22Rv1 (cell line): ENCODE results near the gene OR13C8.
"Not testable (repeated sequence)": the region's sequence is repeated elsewhere in the genome, so short reads cannot be mapped to it uniquely, and the experiment has no call there.

Source experiments
- H3K27ac ChIP-seq: fragments of 450-650 bp; 2 replicates; pipeline ENCODE4 v1.5.1; 2017
- CTCF ChIP-seq: fragments of 450-650 bp; IDR thresholded peaks from 2 replicates; pipeline ENCODE4 v1.5.1; 2017; ENCODE audit warnings: mild to moderate bottlenecking
- ZFX ChIP-seq: fragments of 450-650 bp; IDR thresholded peaks from 2 replicates; pipeline ENCODE4 v1.6.1; 2017; ENCODE audit warnings: antibody characterized with exemption, borderline replicate concordance

The OR13C8 gene

GRCh38 chr9:104589626-104590025 lies 20.7 kb downstream of the OR13C8 start:
- no peak for TF ChIP-seq CTCF
- no peak for TF ChIP-seq ZFX
- H3K27ac ChIP-seq = no peak overlapping the region

- not testable (repeated sequence) for H3K27ac ChIP-seq
Measured at GRCh38 chr9:104598749-104599148, 29.8 kb downstream of the OR13C8 start.

- H3K27ac ChIP-seq = not testable (repeated sequence)
Measured at GRCh38 chr9:104599313-104599712, 30.3 kb downstream of the OR13C8 start, which contains the start of gene OR13C5. Gene OR13C5, minus strand, starts transcription at chr9:104599413. Its CDS starts 0 bp downstream, at chr9:104599413.

- H3K27ac ChIP-seq = no peak overlapping the region
- TF ChIP-seq ZFX (no peak), CTCF (no peak)
Measured at GRCh38 chr9:104604801-104605200, 35.8 kb downstream of the OR13C8 start.

- H3K27ac ChIP-seq = not testable (repeated sequence)
Measured at GRCh38 chr9:104605527-104605926, 36.6 kb downstream of the OR13C8 start, which contains the start of gene OR13C2. Gene OR13C2, minus strand, starts transcription at chr9:104605627. Its CDS starts 0 bp downstream, at chr9:104605627.

GRCh38 chr9:104606152-104606551 lies 37.2 kb downstream of the OR13C8 start:
- no peak overlapping the region for H3K27ac ChIP-seq
- TF ChIP-seq ZFX = no peak
- TF ChIP-seq CTCF = no peak

GRCh38 chr9:104608336-104608735 lies 39.4 kb downstream of the OR13C8 start:
- TF ChIP-seq CTCF (peak; percentile 54), ZFX (no peak)
- H3K27ac ChIP-seq = no peak overlapping the region

GRCh38 chr9:104611213-104611612 lies 42.2 kb downstream of the OR13C8 start:
- H3K27ac ChIP-seq = no peak overlapping the region
- TF ChIP-seq ZFX (no peak), CTCF (no peak)

GRCh38 chr9:104617418-104617817 lies 48.5 kb downstream of the OR13C8 start:
- no peak overlapping the region for H3K27ac ChIP-seq
- TF ChIP-seq CTCF = no peak
- no peak for TF ChIP-seq ZFX
